Measurements from ENCODE around the gene CDK2AP2.

The CDK2AP2 gene

DNA sequence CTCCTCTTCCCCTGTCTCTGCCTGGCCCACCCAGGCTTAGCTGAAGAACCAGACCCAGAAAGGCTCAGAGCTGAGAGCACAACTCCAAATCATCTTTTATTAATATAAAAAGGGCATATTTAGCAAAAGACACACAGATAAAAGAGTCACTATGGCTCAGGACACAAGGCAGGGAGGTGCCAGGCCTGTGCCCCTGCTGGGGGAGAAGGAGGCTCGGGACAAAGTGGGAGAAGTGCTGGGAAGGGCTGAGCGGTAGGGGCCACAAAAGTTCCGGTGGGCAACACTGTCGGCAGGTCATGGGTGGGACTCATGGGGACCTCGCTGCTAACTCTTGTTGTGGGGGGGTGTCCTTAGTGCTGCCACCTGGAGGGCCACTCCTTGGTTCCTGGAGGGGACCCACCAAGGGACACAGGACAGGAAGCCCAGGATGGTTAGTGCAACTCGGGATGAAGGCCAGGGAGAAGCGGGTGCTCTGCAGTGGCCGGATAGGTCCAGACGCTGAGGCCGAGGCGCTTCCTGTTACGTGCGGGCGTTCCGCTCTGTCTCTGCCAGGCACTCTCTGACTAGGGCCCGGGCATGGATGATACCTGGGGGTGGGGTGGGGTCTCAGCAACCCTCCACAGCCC is 1.4 kb downstream of the CDK2AP2 start:
- ATAC-seq: no peak
- no peak for TF ChIP-seq RARB (CRISPR knock-in tag; IDR thresholded peaks at IDR 0.05)
- TF ChIP-seq PPARA (CRISPR knock-in tag; IDR thresholded peaks at IDR 0.05; ENCODE audit: borderline replicate concordance): no peak
- no peak for TF ChIP-seq ZNF8 (CRISPR knock-in tag; IDR thresholded peaks at IDR 0.05)
- TF ChIP-seq SNAI2 (CRISPR knock-in tag; IDR thresholded peaks at IDR 0.05): no peak
- TF ChIP-seq ZC3H10 (CRISPR knock-in tag; IDR thresholded peaks at IDR 0.05): no peak
- no peak for TF ChIP-seq BACH2 (CRISPR knock-in tag; IDR thresholded peaks at IDR 0.05; ENCODE audit: borderline replicate concordance)
- no peak for TF ChIP-seq ARNTL (CRISPR knock-in tag; IDR thresholded peaks at IDR 0.05; ENCODE audit: borderline replicate concordance, low read depth)
- TF ChIP-seq GLIS3 (CRISPR knock-in tag; IDR thresholded peaks at IDR 0.05): no peak
- TF ChIP-seq ZNF565 (CRISPR knock-in tag; conservative IDR thresholded peaks at IDR 0.05; ENCODE audit: low read depth): no peak
- no peak for TF ChIP-seq TCF4 (CRISPR knock-in tag; IDR thresholded peaks at IDR 0.05; ENCODE audit: borderline replicate concordance)
- TF ChIP-seq ZNF70 (CRISPR knock-in tag; IDR thresholded peaks at IDR 0.05): no peak
- TF ChIP-seq, protein P1, sequence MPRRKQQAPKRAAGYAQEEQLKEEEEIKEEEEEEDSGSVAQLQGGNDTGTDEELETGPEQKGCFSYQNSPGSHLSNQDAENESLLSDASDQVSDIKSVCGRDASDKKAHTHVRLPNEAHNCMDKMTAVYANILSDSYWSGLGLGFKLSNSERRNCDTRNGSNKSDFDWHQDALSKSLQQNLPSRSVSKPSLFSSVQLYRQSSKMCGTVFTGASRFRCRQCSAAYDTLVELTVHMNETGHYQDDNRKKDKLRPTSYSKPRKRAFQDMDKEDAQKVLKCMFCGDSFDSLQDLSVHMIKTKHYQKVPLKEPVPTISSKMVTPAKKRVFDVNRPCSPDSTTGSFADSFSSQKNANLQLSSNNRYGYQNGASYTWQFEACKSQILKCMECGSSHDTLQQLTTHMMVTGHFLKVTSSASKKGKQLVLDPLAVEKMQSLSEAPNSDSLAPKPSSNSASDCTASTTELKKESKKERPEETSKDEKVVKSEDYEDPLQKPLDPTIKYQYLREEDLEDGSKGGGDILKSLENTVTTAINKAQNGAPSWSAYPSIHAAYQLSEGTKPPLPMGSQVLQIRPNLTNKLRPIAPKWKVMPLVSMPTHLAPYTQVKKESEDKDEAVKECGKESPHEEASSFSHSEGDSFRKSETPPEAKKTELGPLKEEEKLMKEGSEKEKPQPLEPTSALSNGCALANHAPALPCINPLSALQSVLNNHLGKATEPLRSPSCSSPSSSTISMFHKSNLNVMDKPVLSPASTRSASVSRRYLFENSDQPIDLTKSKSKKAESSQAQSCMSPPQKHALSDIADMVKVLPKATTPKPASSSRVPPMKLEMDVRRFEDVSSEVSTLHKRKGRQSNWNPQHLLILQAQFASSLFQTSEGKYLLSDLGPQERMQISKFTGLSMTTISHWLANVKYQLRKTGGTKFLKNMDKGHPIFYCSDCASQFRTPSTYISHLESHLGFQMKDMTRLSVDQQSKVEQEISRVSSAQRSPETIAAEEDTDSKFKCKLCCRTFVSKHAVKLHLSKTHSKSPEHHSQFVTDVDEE (CRISPR knock-in tag; IDR thresholded peaks at IDR 0.05): no peak
- TF ChIP-seq OSR1 (CRISPR knock-in tag; IDR thresholded peaks at IDR 0.05): no peak
- TF ChIP-seq ZFP3 (CRISPR knock-in tag; IDR thresholded peaks at IDR 0.05): no peak
- TF ChIP-seq, protein P2, sequence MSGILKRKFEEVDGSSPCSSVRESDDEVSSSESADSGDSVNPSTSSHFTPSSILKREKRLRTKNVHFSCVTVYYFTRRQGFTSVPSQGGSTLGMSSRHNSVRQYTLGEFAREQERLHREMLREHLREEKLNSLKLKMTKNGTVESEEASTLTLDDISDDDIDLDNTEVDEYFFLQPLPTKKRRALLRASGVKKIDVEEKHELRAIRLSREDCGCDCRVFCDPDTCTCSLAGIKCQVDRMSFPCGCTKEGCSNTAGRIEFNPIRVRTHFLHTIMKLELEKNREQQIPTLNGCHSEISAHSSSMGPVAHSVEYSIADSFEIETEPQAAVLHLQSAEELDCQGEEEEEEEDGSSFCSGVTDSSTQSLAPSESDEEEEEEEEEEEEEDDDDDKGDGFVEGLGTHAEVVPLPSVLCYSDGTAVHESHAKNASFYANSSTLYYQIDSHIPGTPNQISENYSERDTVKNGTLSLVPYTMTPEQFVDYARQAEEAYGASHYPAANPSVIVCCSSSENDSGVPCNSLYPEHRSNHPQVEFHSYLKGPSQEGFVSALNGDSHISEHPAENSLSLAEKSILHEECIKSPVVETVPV (CRISPR knock-in tag; IDR thresholded peaks at IDR 0.05): no peak
- TF ChIP-seq, protein P3, sequence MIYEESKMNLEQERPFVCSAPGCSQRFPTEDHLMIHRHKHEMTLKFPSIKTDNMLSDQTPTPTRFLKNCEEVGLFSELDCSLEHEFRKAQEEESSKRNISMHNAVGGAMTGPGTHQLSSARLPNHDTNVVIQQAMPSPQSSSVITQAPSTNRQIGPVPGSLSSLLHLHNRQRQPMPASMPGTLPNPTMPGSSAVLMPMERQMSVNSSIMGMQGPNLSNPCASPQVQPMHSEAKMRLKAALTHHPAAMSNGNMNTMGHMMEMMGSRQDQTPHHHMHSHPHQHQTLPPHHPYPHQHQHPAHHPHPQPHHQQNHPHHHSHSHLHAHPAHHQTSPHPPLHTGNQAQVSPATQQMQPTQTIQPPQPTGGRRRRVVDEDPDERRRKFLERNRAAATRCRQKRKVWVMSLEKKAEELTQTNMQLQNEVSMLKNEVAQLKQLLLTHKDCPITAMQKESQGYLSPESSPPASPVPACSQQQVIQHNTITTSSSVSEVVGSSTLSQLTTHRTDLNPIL (CRISPR knock-in tag; IDR thresholded peaks at IDR 0.05; ENCODE audit: low read depth): no peak
- TF ChIP-seq, protein P4, sequence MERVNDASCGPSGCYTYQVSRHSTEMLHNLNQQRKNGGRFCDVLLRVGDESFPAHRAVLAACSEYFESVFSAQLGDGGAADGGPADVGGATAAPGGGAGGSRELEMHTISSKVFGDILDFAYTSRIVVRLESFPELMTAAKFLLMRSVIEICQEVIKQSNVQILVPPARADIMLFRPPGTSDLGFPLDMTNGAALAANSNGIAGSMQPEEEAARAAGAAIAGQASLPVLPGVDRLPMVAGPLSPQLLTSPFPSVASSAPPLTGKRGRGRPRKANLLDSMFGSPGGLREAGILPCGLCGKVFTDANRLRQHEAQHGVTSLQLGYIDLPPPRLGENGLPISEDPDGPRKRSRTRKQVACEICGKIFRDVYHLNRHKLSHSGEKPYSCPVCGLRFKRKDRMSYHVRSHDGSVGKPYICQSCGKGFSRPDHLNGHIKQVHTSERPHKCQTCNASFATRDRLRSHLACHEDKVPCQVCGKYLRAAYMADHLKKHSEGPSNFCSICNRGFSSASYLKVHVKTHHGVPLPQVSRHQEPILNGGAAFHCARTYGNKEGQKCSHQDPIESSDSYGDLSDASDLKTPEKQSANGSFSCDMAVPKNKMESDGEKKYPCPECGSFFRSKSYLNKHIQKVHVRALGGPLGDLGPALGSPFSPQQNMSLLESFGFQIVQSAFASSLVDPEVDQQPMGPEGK (CRISPR knock-in tag; IDR thresholded peaks at IDR 0.05; ENCODE audit: borderline replicate concordance): no peak
- no peak for TF ChIP-seq ZFP30 (CRISPR knock-in tag; IDR thresholded peaks at IDR 0.05)
- TF ChIP-seq ESRRG (CRISPR knock-in tag; IDR thresholded peaks at IDR 0.05): no peak
- TF ChIP-seq, protein P5, sequence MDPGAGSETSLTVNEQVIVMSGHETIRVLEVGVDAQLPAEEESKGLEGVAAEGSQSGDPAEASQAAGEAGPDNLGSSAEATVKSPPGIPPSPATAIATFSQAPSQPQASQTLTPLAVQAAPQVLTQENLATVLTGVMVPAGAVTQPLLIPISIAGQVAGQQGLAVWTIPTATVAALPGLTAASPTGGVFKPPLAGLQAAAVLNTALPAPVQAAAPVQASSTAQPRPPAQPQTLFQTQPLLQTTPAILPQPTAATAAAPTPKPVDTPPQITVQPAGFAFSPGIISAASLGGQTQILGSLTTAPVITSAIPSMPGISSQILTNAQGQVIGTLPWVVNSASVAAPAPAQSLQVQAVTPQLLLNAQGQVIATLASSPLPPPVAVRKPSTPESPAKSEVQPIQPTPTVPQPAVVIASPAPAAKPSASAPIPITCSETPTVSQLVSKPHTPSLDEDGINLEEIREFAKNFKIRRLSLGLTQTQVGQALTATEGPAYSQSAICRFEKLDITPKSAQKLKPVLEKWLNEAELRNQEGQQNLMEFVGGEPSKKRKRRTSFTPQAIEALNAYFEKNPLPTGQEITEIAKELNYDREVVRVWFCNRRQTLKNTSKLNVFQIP (CRISPR knock-in tag; IDR thresholded peaks at IDR 0.05; ENCODE audit: borderline replicate concordance, low read depth): no peak

DNA sequence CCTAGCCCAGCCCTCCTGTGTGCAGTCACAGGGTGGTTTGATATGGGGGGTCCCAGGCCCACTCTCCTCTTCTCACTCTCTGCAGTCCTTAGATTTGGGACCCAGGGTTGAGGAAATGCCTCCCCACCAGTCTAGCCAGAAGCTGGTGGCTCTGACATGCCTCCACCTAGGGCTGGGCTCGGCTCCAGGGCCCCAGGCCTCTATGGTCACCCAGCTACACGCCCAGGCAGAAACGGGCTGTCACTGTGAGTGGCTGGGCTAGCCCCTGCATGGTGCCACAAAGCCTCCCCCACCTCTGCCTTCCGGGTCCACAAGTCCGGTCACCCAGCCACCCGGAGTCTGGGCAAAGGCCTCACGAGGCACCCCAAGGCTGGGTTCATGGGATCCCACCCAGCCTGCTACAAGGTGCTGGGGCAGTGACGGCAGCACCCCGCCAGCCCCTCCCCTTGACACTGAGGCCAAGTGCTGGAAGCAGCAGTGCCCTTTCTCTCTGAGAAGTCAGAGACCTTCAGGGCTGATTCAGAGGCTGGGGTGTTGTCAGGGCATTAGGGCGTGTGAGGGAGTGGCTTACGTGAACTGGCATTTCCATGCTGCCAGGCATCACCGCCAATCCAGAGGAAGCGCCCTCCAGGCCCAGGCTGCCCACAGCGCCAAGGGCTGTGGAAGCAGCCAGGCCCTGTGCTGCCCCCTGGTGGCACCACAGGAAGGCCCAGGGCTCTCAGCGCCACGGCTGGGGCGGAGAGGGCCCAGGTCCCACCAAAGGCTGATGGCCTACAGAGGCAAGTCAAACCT is 2.2 kb downstream of the CDK2AP2 start:
- ATAC-seq: peak; percentile 73
- TF ChIP-seq PPARA (CRISPR knock-in tag; IDR thresholded peaks at IDR 0.05; ENCODE audit: borderline replicate concordance): no peak
- no peak for TF ChIP-seq BACH2 (CRISPR knock-in tag; IDR thresholded peaks at IDR 0.05; ENCODE audit: borderline replicate concordance)

All from SK-N-SH treated with all-trans-retinoic acid at 6 μM for 48 hours (cell line).